ENCODE measurements around the gene C2CD4B. TPM values are rescaled to one million over a fixed set of nuclear protein-coding genes. Genes with fewer than 3 reads are reported as not detected.
A peak's percentile ranks its signal among the peaks of the same experiment; 100 is the strongest.

Gene C2CD4B
- polyA plus RNA-seq, 5 donors, result 1.1 to 3.1 (median 1.6) TPM

DNA sequence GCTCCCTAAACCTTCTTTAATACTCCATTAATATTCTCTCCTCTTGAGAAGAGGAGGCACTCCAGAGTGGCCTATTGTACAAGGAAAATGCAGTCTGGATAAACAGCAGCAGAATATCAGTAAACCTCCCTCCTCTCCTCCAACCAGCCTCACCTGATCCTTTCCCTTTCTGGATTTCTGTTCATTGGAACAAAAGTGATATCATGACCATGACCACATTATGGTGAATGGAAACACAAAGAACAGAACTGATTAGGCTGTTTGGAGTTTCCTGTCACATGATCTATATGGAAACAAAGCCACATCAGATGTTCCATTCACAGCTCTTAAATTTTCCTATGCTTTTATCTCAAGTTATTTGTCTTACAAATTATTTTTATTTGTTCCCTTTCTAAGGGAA, 14.6 kb downstream of the C2CD4B start:
- no peak for DNase-seq

GRCh38 chr15:62149729-62150128, 15.4 kb downstream of the C2CD4B start:
- no peak for DNase-seq

- DNase-seq, result no peak
These were observed 17.5 kb downstream of the C2CD4B start for GRCh38 chr15:62147551-62147950.

GRCh38 chr15:62147149-62147548, 17.9 kb downstream of the C2CD4B start:
- no peak for DNase-seq

- DNase-seq, result no peak
These were observed 19.9 kb downstream of the C2CD4B start for GRCh38 chr15:62145015-62145735.

GRCh38 chr15:62142736-62143135, 22.3 kb downstream of the C2CD4B start:
- no peak for DNase-seq

DNA sequence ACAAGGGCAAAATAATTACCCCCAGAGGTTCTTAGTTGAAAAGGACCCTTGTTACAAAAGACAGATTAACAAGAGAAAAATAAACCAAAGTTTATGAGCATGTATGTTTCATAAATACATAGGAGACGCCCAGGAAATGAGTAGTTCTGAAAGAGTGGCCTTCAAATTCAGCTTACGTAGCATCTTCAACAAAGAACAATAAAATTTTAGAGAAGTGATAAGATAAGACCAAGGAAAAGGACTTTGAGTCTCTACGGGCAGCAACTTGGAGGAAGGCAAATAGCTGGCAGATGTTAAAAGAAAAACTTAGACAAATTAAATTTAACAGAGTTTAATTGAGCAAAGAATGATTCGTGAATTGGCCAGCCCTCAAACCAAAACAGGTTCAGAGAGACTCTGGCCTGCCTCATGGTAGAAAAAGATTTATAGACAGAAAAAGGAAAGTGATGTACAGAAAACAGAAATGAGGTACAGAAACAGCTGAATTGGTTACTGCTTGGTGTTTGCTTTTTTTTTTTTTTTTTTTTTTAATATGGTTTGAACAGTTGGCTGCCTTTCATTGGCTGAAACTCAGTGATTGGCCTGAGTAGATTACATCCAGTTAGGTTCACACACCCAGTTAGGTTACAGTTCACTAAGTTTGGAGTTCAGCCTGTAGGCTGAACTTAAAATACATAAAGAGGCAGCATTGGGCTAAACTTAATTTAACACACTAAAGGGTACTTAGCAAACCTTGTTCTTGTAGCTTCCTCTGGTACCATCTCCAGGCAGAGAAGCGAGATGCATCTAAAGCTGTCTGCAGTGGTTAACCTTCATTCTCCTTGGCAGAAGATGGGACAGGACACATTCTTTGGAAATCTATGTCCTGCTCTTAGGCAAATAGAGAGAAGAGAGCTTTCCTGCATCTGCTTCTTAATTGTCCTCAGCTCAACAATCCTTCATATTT, 23.2 kb downstream of the C2CD4B start:
- DNase-seq, result no peak

- no peak for DNase-seq
These were observed 23.9 kb downstream of the C2CD4B start for GRCh38 chr15:62141200-62141599.

DNA sequence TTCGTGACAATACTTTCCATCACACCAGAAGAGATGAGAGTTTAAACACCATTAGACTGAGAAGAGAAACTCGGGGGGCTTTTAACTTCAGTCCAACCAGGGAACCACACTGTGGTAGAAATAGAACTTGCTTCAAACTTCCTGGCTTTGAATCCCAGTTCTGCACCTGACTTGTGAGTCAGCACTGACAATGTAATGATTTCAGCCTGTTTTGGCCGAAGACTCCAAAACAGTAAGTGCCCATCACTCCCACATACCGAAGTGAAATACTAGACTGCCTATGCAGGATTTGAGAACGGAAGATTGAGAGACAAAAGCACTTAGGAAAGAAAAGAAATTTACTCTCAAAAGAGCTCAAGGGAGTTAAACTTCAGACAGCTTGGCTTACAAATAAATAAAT, 27.0 kb downstream of the C2CD4B start:
- DNase-seq, result no peak

- DNase-seq, result no peak
These were observed 27.9 kb downstream of the C2CD4B start for GRCh38 chr15:62136911-62137865.

- DNase-seq, result no peak
These were observed 29.5 kb downstream of the C2CD4B start for GRCh38 chr15:62135532-62136134.

DNA sequence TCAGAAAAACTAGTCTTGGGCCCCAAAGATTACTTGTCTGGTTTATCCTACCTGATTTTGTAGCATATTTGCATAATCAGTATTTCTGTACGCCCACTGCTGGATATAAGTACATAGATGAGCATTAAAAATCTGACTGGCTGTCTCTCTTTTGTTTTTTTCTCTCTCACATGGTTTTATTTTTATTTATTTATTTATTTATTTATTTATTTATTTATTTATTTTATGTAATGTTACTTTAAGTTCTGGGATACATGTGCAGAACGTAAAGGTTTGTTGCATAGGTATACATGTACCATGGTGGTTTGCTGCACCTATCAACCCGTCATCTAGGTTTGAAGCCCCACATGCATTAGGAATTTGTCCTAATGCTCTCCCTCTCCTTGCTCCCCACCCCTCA, 31.9 kb downstream of the C2CD4B start:
- DNase-seq, result no peak

DNA sequence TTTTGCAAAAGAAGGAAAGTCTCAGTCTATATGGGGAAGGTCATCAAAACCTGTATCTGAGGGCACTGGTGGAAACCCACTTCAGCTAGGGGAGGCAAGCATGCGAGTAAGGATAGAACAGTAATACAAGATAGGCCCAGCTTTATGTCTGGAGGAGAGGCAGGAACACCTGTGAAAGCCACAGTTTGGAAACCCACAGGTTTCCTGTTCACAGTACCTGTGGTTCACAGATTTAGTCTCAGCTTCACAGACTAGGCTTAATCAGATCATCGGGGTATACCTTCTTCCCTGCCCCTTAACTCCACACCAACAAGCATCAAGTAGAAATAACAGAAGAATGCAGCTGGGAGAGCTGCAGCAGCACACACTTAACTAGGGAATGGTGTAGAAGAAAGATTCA, 36.2 kb downstream of the C2CD4B start:
- no peak for DNase-seq

GRCh38 chr15:62126364-62126763, 38.7 kb downstream of the C2CD4B start:
- no peak for DNase-seq

GRCh38 chr15:62125773-62126172, 39.3 kb downstream of the C2CD4B start:
- DNase-seq, result peak in 1 of 2 donors; percentile 33

DNA sequence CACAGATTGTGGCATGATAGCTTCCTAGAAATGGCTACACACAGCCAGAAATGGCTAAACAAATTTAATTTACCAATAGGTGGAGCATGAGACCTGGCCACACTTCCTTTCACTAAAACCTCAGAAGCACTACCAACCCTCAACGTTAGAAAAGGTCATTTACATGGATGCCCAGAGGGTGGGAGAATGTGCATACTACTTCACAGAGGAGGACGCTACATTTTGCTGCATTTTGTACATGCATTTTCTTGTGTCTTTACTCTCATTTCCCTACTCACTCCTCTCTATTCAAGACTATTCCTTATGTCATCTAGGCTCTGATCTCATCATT, 40.1 kb downstream of the C2CD4B start:
- DNase-seq, result no peak

DNA sequence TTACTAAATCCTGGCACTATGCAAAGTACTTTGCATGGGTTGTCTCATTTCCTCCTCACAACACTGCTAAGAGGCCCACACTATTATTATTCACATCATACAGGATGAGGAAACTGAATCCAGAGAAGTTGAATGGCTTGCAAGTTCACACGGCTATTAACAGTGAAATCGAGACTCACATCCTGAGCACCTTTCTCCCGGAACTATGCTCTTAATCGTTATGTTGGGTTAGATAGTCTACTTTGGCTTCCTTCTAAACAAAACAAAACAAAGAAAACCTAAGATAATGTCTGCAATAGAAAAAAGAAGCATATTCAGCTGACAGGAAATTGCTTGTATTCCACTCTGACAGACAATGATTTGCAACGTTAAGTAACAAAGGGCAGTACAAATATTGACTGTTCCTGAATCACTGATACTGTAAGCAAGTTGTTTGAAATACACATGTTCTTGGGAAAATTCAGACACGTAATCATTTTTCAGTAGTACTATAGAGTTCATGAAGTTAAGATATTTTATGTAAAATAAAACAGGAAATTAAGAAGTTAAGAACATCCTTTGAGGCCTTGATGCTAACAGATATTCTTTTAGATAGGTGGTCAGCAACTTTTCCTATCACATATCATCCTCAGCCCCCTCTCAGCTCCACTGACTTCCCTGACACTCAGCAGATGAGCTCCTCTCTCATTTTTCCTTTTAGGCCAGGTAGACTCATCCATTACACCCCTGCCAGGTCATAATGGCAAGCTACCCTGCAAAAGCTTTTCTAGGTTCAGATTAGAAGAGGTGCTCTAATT, 40.7 kb downstream of the C2CD4B start:
- no peak for DNase-seq

GRCh38 chr15:62122249-62122648, 42.8 kb downstream of the C2CD4B start:
- no peak for DNase-seq

GRCh38 chr15:62121273-62122015, 43.6 kb downstream of the C2CD4B start:
- no peak for DNase-seq

GRCh38 chr15:62120776-62121175, 44.3 kb downstream of the C2CD4B start:
- DNase-seq, result no peak

Measured in right lung (tissue), 5 donors.